ENCODE measurements around the gene STKLD1. TPM values are rescaled to one million over a fixed set of nuclear protein-coding genes. Genes with fewer than 3 reads are reported as not detected.

The STKLD1 gene
- total RNA-seq, 1 donor from 2014 or later = 0.16 TPM

DNA sequence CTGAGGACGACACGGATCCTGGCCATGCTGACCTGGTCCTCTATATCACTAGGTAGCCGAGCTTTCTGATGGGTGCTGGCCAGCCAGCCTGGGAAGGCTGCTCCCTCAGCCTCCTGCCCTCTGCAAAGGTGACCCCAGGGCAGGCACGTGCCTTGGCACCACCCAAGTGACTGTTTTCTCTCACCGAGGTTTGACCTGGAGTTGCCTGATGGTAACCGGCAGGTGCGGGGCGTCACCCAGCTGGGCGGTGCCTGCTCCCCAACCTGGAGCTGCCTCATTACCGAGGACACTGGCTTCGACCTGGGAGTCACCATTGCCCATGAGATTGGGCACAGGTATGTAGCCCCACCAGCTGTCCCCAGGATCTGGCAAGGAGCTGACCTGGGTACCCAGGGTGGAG is 49.8 kb downstream of the STKLD1 start:
- Mint-ChIP-seq H3K27ac (no peak overlapping the region), H3K27me3 (peaks cover 26% of the 10 kb centered on the region), H3K36me3 (ENCODE audit: low read depth) (no peaks in the 10 kb centered on the region), H3K4me3 (no peak overlapping the region), H3K4me1 (peaks cover 11% of the 10 kb centered on the region), H3K9me3 (no peaks in the 10 kb centered on the region)
- intact Hi-C loops (cut with micrococcal nuclease) = no loop called here
- DNase-seq = no peak

DNA sequence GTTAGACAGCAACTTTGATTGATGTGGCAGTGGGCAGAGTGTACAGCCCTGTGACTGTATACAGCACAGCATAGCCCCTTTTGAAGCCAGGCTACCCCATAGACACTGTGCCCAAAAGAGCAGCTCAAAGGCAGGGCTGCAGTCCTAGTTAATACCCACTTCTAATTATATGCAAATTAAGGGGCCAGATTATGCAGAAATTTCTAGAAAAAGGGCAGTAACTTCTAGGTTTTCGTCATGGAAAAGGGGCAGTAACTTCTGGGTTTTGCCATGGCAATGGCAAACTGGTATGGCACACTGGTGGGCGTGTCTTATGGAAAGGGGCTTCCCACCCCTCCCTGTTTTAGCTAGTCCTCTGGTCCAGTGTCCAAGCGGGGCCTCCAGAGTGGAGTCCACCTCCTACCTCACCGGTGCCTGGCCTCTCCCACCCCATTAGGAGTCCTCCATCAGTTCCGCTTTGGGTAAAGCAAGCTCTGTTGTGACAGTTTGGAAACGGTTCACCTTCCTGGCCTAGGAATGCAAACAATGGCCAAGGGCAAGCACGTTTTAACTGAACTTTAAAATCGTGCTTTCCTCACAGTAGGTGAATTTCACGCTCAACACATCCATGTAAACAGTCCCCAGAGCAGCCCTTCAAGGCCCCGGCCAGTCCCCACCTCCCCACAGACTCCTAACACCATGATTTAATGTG is 51.6 kb downstream of the STKLD1 start:
- no peaks in the 10 kb centered on the region for H3K36me3 Mint-ChIP-seq (ENCODE audit: low read depth)

DNA sequence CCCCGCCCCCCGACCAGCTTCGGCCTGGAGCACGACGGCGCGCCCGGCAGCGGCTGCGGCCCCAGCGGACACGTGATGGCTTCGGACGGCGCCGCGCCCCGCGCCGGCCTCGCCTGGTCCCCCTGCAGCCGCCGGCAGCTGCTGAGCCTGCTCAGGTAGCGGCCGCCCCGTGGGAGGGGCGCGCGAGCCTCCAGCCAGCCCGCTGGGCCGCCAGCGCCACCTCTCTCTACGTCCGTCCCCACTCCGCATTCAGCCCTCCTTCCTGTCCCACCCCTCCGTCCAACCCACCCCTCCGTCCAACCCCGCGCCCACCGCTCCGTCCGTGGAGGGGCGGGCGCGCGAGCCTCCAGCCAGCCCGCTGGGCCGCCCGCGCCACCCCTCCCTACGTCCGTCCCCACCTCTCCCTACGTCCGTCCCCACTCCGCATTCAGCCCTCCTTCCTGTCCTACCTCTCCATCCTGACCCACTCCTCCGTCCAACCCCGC is 52.5 kb downstream of the STKLD1 start:
- peaks cover 26% of the 10 kb centered on the region for H3K27me3 Mint-ChIP-seq
- no peak overlapping the region for H3K27ac Mint-ChIP-seq
- H3K36me3 Mint-ChIP-seq (ENCODE audit: low read depth) = no peaks in the 10 kb centered on the region
- H3K4me1 Mint-ChIP-seq = peaks cover 4% of the 10 kb centered on the region
- H3K9me3 Mint-ChIP-seq = no peaks in the 10 kb centered on the region
- H3K4me3 Mint-ChIP-seq = no peak overlapping the region
- DNase-seq = no peak
- intact Hi-C loops (cut with micrococcal nuclease) = no loop called here

More for the DNA sequence above, 51.6 kb downstream of the STKLD1 start:
- no peaks in the 10 kb centered on the region for H3K9me3 Mint-ChIP-seq
- H3K27me3 Mint-ChIP-seq = peaks cover 26% of the 10 kb centered on the region
- H3K4me3 Mint-ChIP-seq = no peak overlapping the region
- peaks cover 4% of the 10 kb centered on the region for H3K4me1 Mint-ChIP-seq
- DNase-seq = no peak
- H3K27ac Mint-ChIP-seq = no peak overlapping the region
- intact Hi-C loops (cut with micrococcal nuclease) = no loop called here

DNA sequence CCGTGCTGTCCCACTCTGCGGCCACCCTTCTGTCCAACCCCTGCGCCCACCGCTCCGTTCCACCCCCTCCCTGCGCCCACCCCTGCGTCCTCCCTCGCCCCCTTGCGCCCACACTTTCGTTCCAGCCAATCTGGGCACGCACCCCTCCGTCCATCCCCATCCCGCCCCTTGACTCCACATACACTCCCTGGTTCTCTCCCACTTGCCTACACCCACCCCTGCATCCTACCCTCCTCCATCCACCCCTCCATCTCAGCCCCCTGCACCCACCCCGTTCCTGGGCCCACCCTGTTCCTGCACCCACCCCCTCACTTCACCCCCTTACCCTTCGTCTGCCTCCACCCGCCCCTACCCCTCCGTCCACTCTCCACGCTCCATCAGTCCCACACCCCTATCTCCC is 53.0 kb downstream of the STKLD1 start:
- intact Hi-C loops (cut with micrococcal nuclease) = no loop called here
- Mint-ChIP-seq H3K4me3 (no peak overlapping the region), H3K36me3 (ENCODE audit: low read depth) (no peaks in the 10 kb centered on the region), H3K4me1 (peaks cover 4% of the 10 kb centered on the region), H3K27ac (no peak overlapping the region), H3K27me3 (peaks cover 26% of the 10 kb centered on the region), H3K9me3 (no peaks in the 10 kb centered on the region)
- DNase-seq = no peak

DNA sequence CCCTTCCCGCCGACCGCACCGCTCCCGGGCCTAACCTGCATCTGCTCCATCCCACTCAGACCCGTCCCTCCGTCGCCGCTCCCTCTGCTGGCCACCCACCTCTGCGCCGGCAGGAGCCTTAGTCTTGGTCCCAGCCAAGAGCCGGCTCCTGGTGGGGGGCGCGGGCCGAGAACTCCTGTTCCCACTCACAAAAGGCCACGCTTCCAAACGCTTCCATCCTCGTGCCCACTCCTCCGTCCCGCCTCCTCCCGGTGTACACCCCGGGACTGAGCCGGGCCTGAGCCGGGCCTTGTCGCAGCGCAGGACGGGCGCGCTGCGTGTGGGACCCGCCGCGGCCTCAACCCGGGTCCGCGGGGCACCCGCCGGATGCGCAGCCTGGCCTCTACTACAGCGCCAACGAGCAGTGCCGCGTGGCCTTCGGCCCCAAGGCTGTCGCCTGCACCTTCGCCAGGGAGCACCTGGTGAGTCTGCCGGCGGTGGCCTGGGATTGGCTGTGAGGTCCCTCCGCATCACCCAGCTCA is 53.5 kb downstream of the STKLD1 start:
- intact Hi-C loops (cut with micrococcal nuclease) = no loop called here
- no peaks in the 10 kb centered on the region for H3K9me3 Mint-ChIP-seq
- peaks cover 4% of the 10 kb centered on the region for H3K4me1 Mint-ChIP-seq
- no peaks in the 10 kb centered on the region for H3K36me3 Mint-ChIP-seq (ENCODE audit: low read depth)
- no peak for DNase-seq
- no peak overlapping the region for H3K4me3 Mint-ChIP-seq
- peaks cover 26% of the 10 kb centered on the region for H3K27me3 Mint-ChIP-seq
- H3K27ac Mint-ChIP-seq = no peak overlapping the region

DNA sequence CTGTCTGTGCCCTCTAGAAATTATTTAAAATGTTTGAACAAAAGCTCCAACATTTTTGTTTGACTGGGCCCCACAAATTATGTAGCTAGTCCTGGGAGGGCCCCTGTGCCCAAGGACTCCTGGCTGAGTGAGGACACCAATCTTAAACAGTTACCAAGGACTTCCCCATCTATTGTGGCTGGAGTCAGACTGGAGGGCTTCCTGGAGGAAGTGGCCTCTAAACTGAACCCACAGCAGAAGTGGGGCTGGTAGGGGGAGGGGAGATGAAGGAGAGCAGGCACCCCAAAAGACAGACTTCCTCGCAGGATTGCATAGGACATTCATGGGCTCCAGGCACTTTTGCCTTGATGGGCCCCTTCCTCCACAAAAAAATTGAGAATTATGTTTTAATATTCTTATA is 54.1 kb downstream of the STKLD1 start:
- peaks cover 4% of the 10 kb centered on the region for H3K4me1 Mint-ChIP-seq
- H3K27ac Mint-ChIP-seq = no peak overlapping the region
- H3K4me3 Mint-ChIP-seq = no peak overlapping the region
- H3K27me3 Mint-ChIP-seq = peaks cover 26% of the 10 kb centered on the region
- no peak for DNase-seq
- H3K9me3 Mint-ChIP-seq = no peaks in the 10 kb centered on the region
- intact Hi-C loops (cut with micrococcal nuclease) = no loop called here
- H3K36me3 Mint-ChIP-seq (ENCODE audit: low read depth) = no peaks in the 10 kb centered on the region

DNA sequence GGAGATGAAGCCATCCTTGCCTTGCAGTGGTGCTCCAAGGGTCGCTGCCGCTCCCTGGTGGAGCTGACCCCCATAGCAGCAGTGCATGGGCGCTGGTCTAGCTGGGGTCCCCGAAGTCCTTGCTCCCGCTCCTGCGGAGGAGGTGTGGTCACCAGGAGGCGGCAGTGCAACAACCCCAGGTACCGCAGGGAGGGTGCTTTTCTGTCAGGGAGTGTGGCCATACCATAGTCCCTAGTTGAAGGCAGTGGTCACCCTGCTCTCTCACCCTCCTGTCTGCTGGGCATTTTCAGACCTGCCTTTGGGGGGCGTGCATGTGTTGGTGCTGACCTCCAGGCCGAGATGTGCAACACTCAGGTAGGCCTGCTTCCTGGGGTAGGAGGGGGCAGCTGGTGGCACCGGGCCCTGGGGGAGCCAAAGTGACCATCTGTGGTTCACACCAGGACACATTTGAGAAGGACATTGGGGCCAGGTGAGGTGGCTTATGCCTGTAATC is 57.2 kb downstream of the STKLD1 start:
- Mint-ChIP-seq H3K9me3 (no peaks in the 10 kb centered on the region), H3K4me3 (no peak overlapping the region), H3K36me3 (ENCODE audit: low read depth) (no peaks in the 10 kb centered on the region), H3K27me3 (peaks cover 7% of the 10 kb centered on the region), H3K4me1 (peaks cover 2% of the 10 kb centered on the region), H3K27ac (no peak overlapping the region)
- no peak for DNase-seq
- intact Hi-C loops (cut with micrococcal nuclease) = no loop called here

DNA sequence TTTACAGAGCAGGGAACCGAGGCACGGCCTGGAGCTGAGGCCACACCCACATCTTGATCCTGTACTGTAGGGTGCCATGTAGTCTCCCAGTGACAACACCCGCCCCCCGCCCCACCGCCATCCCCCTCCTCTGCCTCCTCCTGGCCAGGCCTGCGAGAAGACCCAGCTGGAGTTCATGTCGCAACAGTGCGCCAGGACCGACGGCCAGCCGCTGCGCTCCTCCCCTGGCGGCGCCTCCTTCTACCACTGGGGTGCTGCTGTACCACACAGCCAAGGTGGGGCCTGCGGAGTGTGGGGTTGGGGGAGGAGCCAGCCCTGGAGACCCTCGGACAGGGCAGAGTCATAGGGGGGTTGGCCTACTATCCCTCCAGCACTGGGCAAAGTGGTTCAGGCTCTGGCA is 60.5 kb downstream of the STKLD1 start:
- no peaks in the 10 kb centered on the region for H3K36me3 Mint-ChIP-seq (ENCODE audit: low read depth)

DNA sequence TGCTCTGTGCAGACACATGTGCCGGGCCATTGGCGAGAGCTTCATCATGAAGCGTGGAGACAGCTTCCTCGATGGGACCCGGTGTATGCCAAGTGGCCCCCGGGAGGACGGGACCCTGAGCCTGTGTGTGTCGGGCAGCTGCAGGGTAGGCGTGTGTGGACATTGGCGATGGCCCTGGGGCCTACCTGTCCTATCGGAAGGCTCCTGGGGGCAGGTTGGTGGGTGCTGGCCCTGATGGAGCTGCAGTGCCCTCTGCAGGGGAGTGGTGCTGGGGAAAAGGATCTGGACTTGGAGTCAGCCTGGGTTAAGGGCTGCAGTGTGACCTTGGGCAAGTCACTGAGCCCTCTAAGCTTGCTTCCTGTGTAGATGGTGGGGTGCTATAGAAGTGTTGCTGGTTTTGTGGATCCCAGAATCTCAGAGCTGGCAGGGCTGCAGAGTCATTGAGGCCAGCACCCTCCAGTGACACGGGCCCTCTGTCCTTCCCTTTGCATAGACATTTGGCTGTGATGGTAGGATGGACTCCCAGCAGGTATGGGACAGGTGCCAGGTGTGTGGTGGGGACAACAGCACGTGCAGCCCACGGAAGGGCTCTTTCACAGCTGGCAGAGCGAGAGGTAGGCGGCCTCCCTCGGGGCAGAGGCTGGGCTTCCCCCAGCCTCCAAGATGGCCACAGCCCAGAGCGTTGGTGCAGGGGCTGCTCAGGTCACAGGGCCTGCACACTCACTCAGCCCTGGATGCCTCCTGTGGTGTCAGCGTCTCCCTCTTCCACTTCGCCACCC is 61.8 kb downstream of the STKLD1 start:
- intact Hi-C loops (cut with micrococcal nuclease) = no loop called here
- DNase-seq = no peak
- Mint-ChIP-seq H3K4me3 (no peak overlapping the region), H3K9me3 (no peaks in the 10 kb centered on the region), H3K27ac (no peak overlapping the region), H3K4me1 (no peaks in the 10 kb centered on the region), H3K36me3 (ENCODE audit: low read depth) (no peaks in the 10 kb centered on the region), H3K27me3 (no peaks in the 10 kb centered on the region)

More for the DNA sequence above, 60.5 kb downstream of the STKLD1 start:
- Mint-ChIP-seq H3K4me3 (no peak overlapping the region), H3K4me1 (no peaks in the 10 kb centered on the region), H3K27ac (no peak overlapping the region), H3K27me3 (no peaks in the 10 kb centered on the region), H3K9me3 (no peaks in the 10 kb centered on the region)
- DNase-seq = no peak
- intact Hi-C loops (cut with micrococcal nuclease) = no loop called here

DNA sequence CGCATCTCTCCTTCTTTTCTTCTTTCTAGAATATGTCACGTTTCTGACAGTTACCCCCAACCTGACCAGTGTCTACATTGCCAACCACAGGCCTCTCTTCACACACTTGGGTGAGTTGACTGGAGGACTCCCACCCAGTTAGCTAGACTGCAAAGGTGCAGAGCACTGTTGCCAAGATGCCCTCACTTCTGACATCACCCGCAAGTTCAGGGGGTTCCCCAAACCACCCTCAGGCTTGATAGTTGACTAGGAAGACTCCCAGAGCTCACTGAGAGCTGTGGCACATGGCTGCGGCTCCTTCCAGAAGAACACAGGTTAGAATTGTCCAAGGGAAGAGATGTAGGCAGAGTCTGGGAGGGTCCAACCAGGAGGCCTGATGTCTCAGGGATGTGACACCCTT is 63.2 kb downstream of the STKLD1 start:
- Mint-ChIP-seq H3K4me3 (no peak overlapping the region), H3K27ac (no peak overlapping the region), H3K36me3 (ENCODE audit: low read depth) (no peaks in the 10 kb centered on the region), H3K27me3 (no peaks in the 10 kb centered on the region), H3K4me1 (no peaks in the 10 kb centered on the region), H3K9me3 (no peaks in the 10 kb centered on the region)
- no peak for DNase-seq
- intact Hi-C loops (cut with micrococcal nuclease) = no loop called here

DNA sequence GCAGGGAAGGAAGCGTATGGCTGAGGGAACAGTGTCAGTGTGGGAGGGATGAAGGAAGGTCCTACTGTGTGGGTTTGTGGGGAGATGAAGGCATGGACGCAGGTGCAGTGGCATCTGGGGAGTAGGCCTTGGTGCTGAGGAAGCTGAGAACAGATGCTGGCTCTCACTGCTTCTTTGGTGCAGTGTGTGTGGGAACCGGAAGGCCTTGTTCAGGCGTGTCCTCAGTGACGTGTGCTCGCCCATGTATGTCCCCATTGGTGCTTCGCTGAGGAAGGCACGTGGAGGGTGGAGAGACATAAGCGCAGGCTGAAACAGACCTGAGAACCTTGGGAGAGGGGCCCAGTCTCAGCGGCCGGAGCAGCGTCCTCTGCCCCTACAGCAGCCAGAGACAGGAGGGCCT is 64.7 kb downstream of the STKLD1 start:
- H3K9me3 Mint-ChIP-seq = no peaks in the 10 kb centered on the region
- H3K4me3 Mint-ChIP-seq = no peak overlapping the region
- H3K4me1 Mint-ChIP-seq = no peaks in the 10 kb centered on the region
- no peak for DNase-seq
- no peak overlapping the region for H3K27ac Mint-ChIP-seq
- intact Hi-C loops (cut with micrococcal nuclease) = no loop called here
- no peaks in the 10 kb centered on the region for H3K36me3 Mint-ChIP-seq (ENCODE audit: low read depth)
- no peaks in the 10 kb centered on the region for H3K27me3 Mint-ChIP-seq

DNA sequence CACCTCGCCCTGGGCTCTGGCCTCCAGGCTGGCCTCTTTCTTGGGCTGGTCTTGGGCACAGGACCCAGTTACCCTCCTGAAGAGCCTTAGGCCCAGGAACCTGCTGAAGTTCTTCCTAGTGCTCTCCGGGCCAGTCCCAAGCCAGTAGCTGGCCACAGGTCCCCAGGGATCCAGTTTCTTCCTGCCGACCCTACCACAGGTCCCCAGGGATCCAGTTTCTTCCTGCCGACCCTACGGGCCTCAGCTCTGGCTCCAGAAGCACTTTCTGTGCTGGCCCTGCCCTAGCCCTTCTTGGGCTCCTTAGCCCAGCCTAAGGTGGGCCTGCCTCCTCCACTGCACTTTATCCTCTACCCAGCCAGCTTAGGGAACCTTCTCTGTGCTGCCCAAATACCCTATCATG is 65.4 kb downstream of the STKLD1 start:
- no peak for DNase-seq
- no peaks in the 10 kb centered on the region for H3K4me1 Mint-ChIP-seq
- H3K9me3 Mint-ChIP-seq = no peaks in the 10 kb centered on the region
- H3K27me3 Mint-ChIP-seq = no peaks in the 10 kb centered on the region
- H3K27ac Mint-ChIP-seq = no peak overlapping the region
- no peak overlapping the region for H3K4me3 Mint-ChIP-seq
- H3K36me3 Mint-ChIP-seq (ENCODE audit: low read depth) = no peaks in the 10 kb centered on the region
- intact Hi-C loops (cut with micrococcal nuclease) = no loop called here

DNA sequence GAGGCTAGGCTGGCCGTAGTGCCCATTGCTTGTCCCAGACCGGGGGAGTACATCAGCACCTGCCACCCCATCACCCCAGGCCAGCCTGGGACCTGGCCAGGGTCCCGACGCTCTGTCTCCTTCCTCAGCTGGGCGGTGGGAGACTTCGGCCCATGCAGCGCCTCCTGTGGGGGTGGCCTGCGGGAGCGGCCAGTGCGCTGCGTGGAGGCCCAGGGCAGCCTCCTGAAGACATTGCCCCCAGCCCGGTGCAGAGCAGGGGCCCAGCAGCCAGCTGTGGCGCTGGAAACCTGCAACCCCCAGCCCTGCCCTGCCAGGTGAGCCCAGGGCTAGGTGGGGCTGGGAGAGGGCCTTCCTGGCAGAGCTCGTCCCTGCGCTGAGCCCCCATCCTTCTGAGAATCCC is 67.1 kb downstream of the STKLD1 start:
- intact Hi-C loops (cut with micrococcal nuclease) = no loop called here
- no peaks in the 10 kb centered on the region for H3K4me1 Mint-ChIP-seq
- no peak overlapping the region for H3K4me3 Mint-ChIP-seq
- no peaks in the 10 kb centered on the region for H3K27me3 Mint-ChIP-seq
- H3K9me3 Mint-ChIP-seq = no peaks in the 10 kb centered on the region
- no peak for DNase-seq
- no peak overlapping the region for H3K27ac Mint-ChIP-seq
- H3K36me3 Mint-ChIP-seq (ENCODE audit: low read depth) = no peaks in the 10 kb centered on the region

DNA sequence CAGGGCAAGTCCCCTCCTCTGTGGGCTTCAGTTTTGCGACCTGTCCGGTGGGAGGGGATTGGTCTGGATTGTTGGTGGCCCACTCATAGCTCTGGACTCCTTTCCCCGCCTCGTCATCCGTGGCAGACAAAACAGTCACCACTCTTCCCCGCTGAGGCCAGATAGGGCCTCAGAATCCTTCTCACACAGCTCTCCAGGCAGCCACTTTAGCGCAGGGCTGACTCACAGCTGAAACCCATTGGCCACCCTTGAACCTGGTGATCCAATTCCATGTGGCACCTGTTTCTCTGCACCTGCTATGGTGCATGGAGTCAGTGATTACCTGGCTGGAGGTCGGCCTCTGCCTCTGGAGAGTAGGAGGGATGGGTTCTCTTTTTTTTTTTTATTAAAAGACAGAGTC is 67.8 kb downstream of the STKLD1 start:
- Mint-ChIP-seq H3K27ac (no peak overlapping the region), H3K4me1 (no peaks in the 10 kb centered on the region), H3K27me3 (no peaks in the 10 kb centered on the region), H3K9me3 (no peaks in the 10 kb centered on the region), H3K4me3 (no peak overlapping the region), H3K36me3 (ENCODE audit: low read depth) (no peaks in the 10 kb centered on the region)
- intact Hi-C loops (cut with micrococcal nuclease) = no loop called here
- no peak for DNase-seq

Data from activated CD4-positive, alpha-beta T cell treated with anti-CD3 and anti-CD28 coated beads, Interleukin-2, amount 10 ng/mL, durations not matched to agents 24 days and 14 days (primary cell).